GM19455 (cell line): ENCODE results near the gene NUF2.
"Not testable (repeated sequence)": the region's sequence is repeated elsewhere in the genome, so short reads cannot be mapped to it uniquely, and the experiment has no call there.

Source experiments
- ATAC-seq: cut with Tn5 transposase; IDR thresholded peaks from one replicate; pipeline ENCODE4 v1.9.1; 2021; ENCODE audit not compliant: unreplicated experiment

NUF2 gene

DNA sequence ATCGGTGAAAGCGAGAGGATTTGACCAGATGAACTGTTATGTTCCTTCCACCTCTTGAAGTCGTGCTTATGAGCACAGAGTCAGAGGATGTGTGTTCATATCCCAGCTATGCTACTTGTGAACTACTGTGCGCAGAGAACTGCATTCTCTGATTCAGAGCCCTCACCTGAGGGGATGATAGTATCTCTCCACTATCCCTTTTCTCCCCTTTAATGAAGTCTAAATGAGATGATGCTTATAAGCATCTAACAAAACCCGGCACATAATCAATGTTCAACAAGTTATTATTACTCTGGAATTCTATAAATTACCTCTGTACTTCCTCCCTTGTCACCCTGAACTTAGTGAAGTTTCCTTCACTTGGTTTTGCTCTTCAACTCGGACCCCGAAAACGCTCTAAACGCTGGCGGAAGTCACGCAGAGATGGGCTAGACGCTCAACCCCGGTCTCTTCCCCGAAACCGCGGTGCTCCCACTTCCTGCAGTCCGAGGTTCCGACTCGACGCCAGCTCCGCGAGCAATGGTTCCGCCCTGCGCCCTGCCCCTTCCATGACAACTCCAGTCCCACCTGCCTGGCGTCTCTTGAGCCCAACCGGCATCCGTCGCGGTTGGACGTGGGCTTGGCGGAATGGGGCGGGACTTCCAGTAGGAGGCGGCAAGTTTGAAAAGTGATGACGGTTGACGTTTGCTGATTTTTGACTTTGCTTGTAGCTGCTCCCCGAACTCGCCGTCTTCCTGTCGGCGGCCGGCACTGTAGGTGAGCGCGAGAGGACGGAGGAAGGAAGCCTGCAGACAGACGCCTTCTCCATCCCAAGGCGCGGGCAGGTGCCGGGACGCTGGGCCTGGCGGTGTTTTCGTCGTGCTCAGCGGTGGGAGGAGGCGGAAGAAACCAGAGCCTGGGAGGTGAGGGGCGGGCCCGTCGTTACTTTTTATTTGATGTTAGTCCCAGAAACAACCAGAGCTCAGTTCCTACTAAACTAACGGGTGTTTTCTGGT is at the start of gene NUF2:
TSS of gene NUF2 (plus strand) at position 644 of the 995 bp plus-strand sequence. CDS start 4,098 bp downstream, outside the sequence.
- ATAC-seq: peak; percentile 95

DNA sequence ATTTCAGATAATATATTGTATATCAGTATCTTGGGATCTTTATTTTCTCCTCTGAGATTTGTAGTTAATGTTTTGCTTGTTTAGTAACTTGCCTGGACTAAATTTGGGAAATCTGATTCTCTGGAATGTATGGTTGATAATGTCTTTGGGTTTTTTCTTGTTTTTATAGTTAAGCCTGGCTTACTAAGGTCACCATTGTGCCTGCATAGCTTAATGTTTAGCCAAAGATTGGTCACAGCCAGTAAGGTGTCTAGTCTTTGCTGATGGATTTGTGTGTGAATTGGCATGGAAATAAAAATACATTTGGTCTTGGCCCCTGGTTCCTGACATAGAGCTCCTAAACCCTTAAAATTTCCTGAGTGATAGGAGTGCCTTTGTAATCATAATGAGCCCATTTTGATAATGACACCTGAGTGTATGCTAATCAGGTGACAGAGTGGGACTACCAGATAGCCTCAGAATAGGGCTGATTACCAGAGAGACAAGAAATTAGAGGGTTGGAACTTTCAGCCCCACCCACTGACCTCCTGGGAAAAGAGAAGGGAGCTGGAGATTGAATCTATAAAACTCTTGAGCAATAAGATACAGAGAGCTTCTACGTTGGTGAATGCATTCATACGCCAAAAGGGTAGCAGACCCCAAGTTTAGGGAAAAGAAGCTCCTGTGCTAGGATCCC is 47.9 kb upstream of the NUF2 start:
- ATAC-seq: no peak

DNA sequence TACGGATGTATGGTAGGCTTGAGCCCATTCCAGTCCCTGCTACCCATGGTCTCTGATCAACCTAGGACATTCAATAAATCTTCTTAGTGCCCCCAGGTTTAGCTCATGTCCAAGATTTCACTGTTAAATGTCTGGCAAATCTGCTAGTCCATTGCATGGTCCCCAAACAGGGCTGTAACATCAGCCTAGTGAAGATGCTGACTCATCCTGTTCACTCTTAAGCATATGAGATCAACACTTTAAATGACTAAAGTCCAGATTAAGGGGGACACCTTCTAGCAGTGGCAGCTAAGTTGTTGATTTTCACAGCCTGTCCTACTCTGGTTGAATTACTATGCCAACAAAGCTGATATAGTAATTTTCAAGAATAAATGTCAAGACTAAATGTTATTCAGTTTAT is 46.5 kb upstream of the NUF2 start:
- no peak for ATAC-seq

DNA sequence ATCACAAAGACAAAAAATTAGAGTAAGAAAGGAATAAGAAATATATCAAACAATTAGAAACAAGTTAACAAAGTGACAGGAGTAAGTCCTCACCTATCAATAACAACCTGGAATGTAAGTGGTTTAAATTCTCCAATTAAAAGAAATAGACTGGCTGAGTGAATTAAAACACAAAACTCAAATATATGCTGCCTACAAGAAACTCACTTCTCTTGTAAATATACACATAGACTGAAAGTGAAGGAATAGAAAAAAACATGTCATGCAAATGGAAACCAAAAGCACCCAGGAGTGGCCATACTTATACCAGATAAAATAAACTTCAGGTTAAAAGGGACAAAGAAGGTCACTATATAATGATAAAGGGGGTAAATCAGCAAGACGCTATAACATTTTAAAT is 43.2 kb upstream of the NUF2 start:
- no peak for ATAC-seq

DNA sequence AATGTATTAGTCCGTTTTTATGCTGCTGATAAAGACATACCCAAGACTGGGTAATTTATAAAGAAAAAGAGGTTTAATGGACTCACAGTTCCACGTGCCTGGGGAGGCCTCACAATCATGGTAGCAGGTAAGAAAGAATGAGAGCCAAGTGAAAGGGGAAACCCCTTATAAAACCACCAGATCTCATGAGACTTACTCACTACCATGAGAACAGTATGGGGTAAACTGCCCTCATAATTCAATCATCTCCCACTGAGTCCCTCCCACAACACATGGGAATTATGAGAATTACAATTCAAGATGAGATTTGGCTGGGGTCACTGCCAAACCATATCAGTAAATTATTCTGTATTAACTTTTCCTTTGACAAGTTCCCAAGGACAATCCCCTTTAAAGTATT is 36.9 kb upstream of the NUF2 start:
- ATAC-seq: not testable (repeated sequence)

DNA sequence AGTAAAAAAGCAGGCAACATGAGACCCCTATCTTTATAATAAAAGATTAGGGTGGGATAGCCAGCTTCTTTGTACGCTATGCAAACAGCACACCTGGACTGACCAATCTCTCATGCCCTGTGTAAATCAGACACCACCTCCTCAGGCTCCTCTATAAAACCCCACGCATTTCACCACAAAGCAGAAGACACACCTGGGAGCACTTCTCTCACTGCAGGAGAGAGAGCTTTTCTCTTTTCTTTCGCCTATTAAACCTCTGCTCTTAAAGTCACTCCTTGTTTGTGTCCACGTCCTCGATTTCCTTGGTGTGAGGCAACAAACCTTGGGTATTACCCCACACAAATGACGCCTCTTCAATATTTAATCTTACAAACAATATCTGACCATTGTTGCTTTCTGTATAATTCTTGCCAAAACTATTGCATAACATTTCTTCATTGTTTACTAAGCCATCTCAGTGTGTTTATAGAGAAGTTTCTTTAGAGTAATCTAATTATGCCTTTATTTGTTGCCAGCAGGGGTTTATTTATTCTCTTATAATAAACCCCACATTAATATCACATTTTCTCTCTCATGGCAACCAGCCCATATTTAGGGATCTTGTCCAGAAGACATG is 31.6 kb upstream of the NUF2 start:
- no peak for ATAC-seq

DNA sequence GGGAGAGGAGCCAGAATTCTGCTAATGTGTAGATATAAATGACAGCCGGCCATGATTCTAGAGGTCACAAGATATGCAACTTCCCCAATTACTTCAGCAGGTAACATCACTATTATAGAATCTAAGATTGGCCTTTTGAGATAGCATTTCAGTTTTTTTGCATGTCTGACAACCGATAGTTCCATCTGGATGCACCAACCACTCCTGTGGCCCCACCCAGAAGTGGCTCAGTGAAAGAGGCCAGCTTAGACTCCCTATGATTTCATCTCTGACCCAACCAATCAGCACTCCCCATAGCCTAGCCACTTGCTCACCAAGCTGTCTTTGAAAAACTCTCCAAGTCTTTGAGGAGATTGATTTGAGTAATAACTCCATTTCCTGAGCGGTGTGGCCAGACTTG is 30.3 kb upstream of the NUF2 start:
- ATAC-seq: no peak

DNA sequence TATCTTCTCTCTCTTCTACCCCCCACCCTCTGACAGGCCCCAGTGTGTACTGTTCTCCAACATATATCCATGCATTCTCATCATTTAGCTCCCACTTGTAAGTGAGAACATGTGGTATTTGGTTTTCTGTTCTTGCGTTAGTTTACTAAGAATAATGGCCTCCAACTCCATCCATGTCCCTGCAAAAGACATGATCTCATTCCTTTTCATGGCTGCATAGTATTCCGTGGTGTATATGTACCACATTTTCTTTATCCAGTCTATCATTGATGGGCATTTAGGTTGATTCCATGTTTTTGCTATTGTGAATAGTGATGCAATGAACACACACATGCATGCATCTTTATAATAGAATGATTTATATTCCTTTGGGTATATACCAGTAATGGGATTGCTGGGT is 29.6 kb upstream of the NUF2 start:
- ATAC-seq: not testable (repeated sequence)

DNA sequence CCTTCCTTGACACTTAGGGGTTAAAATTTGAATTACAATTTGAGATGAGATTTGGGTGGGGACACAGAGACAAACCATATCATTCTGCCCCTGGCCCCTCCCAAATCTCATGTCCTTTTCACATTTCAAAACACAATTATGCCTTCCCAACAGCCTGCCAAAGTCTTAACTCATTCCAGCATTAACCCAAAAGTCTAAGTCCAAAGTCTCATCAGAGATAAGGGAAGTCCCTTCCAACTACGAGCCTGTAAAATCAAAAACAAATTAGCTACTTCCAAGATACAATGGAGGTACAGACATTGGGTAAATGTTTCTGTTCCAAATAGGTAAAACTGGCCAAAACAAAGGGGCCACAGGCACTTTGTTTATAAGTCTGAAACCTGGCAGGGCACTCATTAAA is 28.3 kb upstream of the NUF2 start:
- not testable (repeated sequence) for ATAC-seq

DNA sequence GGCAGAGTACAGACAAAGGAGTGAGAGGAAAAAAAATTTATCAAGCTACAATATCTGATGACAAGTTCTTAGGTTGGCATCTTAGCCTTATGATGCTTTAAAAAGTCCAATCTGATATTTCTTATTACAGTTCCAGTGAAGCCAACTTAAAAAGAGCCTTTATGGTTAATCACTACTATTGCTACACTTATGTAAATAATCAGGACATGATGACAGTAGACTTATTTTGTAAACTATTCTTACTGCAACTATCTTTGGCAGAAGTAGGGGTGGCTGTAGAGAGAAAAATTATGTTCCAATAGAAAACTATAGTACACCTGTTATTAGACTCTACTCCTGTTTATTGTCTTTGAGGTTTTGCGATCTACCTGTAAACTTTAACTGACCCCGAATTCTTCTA is 25.8 kb upstream of the NUF2 start:
- no peak for ATAC-seq

DNA sequence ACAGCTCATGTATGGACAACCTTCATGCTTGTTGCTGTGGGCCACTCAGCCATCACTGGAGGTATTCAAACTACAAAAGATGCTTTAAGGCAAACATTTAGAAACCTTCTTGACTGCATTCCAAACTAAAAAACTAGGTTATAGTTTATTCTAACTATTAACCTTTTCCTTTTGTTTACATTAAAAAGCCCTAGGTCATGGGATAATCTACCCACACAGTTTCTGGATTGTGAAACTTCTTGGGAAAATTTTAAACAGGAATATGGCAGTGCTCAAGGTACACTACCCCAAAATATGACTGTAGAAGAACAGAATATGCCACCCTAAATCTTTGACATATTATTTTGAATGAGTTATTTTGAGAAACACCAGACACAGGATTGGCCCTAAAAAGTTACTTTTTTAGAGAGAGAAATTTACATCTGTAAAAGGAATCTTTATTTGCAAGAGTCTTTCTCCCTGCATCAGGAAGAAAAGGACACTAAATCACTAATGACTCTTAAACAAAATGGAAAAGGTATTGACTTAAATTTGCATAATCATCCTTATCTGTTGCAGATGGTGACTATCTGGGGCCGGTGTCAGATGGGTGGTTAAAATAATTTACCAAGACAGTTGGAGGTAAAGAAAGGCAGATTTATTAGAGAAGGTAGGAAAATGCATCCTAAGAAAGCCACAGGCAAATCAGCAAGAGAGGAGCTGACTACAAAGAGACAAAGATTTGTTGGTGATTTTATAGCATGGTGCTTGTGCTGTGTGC is 25.1 kb upstream of the NUF2 start:
- no peak for ATAC-seq

DNA sequence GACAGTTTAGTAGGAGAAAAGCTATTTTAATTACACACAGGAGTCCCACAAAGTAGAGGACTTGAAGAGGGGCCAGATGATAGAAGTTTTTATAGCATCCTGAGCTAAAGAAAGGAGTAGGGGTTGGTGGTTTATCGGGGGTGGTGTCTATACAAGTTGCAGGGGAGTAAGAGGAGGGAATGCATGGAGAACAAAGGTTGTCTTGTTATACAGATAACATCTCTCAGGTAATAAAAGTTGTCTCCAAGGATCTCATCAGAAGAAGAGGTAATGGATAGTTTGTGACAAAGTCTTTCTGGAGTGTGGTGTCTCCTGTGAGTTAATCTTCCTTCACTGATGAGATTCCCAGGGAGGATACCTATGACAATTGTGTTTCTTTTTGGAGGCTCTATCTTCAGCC is 23.4 kb upstream of the NUF2 start:
- ATAC-seq: no peak

DNA sequence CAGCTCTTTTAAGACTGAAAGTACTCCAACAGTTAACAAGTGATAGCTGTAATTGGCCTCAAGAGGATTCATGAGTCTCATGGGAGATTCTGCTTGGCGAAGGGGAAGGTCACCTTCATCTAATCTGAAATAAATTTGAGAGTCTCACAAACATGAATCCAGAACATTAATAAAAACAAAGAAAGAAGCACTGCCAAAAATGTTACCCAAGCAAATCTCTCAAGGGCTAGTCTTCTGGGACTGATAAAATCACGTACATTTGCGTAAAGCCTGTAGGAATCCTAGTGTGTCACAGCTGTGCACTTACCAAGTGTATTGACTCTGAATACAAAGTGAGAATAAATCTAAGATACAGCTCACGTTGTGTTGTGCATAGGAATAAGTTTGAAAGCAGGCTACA is 21.2 kb upstream of the NUF2 start:
- no peak for ATAC-seq

DNA sequence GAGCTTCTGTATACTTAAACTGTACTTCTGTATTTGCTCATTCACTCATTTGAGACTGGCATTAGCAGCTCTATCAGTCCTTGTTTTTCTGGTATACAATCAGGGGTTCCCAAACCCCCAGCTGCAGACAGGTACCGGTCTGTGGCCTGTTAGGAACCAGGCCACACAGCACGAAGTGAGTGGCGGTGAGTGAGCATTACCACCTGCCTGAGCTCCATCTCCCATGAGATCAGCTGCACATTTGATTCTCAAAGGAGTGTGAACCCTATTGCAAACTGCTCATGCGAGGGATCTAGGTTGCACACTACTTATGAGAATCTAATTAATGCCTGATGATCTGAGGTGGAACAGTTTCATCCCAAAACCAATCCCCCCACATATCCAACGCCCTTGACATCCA is 18.2 kb upstream of the NUF2 start:
- ATAC-seq: no peak

DNA sequence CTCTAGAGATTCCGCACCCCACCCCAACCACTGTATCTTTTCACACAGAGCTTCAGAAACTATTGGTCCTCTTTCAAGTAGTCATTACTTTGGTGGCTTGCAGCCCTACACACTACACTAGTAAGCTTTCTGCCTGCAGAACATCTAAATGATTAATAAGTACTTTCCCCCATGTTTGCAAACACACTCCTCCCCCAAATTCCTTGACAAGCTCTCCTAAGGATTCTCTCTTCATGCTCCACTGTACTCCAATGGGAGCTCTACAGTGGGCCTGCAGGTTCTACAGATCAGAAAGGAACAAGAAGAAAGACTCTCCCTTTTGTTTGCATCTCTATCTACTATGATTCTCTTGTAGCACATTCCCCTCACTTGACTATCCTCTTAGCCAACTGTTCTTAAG is 16.3 kb upstream of the NUF2 start:
- ATAC-seq: no peak

DNA sequence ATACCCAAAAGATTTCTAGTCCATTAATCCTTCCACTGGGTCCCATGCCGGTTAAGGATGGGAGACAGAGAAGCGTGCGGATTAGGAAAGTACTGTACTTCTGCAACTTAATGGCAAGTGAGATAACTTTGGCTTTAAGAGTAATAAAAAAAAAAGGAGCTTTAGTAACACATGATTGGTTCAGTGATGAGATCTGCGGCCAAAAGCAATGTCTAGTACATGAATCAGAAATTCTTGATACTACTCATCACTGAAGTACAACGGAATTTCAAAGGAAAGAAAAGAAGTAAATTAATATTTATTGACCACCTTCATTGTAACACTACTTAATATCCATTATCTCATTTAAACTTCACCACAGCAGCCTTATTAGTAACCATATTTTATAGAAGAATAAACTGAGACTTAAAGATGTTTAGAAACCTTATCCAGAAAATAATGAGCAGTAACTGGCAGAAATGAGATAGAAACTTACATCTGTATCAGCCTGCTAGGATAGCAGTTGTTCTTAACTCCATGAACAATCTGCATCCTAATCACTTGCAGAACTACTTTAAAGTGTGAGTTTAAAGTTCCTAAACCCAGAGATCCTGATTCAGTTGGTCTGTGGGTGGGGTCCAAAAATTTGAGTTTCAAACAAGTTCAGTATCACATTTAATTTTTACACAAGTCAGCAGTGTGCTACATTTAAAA is 14.1 kb upstream of the NUF2 start:
- ATAC-seq: no peak

DNA sequence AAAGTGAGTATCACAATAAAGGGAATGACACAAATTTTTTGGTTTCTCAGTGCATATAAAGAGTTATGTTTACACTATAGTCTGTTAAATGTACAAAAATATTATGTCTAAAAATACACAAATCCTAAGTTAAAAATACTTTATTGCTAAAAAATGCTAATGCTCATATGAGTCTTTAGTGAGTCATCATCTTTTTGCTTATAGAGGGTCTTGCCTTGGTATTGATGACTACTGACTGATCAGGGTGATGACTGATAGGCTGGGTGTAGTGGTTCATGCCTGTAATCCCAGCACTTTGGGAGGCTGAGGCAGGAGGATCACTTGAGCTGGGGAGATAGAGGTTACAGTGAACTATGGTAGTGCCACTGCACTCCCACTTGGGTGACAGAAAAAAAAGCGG is 12.9 kb upstream of the NUF2 start:
- ATAC-seq: no peak

DNA sequence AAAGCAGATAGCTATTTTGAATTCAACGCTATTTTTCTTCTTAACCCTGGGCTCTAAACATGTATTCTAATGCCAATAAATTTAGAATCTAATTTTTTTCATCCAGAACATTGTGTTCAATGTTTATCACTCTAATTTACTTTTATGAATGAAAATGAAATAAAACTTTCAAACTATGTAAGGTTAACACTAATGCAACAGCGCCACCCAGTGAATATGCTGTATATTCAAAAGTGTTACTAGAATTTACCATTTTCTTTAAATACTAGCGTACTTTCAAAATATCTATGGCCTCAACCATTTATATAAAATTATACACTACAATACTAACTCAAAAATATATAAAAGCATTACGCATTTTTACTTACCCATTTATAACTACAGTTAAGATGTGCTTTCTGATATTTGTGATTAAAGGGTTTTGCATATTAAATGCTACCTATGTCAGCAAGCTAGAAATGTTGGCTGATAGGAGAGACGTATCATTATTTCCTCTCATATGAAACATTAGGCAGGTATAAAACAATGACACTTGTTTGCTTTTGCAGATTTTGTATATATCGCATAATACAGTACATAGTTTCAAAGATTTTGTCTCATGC is 5.9 kb upstream of the NUF2 start:
- no peak for ATAC-seq

DNA sequence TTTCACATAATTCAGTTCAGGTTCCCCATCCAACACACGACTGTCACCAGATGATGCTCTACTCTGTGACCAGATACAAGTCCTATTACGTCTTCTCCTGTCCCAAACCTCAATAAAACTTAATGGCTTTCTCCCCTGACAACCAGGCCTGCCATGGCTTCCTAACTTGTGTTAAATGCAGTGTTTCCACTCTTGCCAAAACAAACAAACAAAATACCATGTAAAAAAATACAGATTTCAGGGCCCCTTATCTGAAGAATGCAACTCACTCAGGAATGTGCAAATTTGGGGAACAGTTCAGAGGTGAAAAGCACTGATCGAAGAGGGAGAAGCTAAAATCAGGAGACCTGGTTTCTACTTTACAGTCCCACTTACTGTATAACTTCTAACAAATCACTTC is 863 bp upstream of the NUF2 start:
- no peak for ATAC-seq

DNA sequence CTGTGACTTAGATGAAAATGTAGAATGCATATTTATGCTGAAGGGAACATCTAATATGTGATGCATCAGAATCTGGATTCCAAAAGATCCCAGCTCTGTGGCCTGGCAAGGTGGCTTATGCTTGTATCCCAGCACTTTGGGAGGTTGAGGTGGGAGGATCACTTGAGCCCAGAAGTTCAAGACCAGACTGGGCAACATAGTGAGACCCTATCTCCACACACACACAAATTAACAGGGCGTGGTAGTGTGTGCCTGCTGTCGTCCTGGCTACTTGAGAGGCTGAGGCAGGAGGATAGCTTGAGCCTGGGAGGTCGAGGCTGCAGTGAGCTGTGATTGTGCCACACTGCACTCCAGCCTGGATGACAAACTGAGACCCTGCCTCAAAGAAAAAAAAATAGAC is 1.6 kb downstream of the NUF2 start:
- not testable (repeated sequence) for ATAC-seq
